HG02763 (cell line): ENCODE measurements around the gene CYP2W1.
"Not testable (repeated sequence)": the region's sequence is repeated elsewhere in the genome, so short reads cannot be mapped to it uniquely, and the experiment has no call there.

Source experiments
- ATAC-seq: cut with Tn5 transposase; IDR thresholded peaks from one replicate; pipeline ENCODE4 v1.9.1; 2021; ENCODE audit warnings: mild to moderate bottlenecking, moderate library complexity; ENCODE audit not compliant: unreplicated experiment

Gene CYP2W1

DNA sequence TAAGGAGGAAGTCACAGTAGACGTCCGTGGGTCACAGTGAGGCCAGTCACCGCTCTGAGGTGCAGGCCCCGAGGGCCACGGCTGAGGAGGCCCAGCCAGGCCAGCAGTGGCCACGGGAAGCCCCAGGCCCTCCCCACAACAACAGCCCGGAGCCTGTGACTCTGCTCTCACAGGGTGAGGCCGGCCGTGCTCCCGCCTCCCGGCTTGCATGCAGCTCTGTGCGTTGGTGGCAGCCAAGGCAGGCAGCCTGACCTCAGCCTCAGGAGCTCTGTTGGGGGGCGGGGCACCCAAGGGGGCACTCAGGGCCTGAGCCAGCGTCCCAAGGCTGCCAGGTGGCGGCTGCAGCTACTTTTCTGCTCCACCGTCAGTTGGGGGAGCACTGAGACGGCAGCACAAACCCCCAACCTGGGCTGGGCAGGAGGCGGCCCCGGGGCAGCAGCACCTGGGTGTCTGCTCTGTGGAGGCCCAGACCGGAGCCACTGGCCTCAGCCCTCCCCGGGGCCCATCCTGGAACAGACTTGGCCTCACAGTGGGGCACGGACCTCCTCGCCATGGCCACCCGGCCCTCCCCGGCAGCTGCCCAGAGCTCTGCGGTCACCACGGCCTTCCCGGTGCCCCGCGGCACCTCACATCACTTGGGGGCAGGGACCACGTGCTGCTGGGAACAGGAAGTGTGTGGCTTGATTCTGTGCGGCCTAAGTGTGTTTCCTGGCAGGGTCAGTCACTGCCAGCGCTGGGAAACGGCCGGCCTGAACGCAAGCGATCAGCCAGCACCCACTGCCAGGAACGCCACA lies 13.3 kb downstream of the CYP2W1 start:
- no peak for ATAC-seq

DNA sequence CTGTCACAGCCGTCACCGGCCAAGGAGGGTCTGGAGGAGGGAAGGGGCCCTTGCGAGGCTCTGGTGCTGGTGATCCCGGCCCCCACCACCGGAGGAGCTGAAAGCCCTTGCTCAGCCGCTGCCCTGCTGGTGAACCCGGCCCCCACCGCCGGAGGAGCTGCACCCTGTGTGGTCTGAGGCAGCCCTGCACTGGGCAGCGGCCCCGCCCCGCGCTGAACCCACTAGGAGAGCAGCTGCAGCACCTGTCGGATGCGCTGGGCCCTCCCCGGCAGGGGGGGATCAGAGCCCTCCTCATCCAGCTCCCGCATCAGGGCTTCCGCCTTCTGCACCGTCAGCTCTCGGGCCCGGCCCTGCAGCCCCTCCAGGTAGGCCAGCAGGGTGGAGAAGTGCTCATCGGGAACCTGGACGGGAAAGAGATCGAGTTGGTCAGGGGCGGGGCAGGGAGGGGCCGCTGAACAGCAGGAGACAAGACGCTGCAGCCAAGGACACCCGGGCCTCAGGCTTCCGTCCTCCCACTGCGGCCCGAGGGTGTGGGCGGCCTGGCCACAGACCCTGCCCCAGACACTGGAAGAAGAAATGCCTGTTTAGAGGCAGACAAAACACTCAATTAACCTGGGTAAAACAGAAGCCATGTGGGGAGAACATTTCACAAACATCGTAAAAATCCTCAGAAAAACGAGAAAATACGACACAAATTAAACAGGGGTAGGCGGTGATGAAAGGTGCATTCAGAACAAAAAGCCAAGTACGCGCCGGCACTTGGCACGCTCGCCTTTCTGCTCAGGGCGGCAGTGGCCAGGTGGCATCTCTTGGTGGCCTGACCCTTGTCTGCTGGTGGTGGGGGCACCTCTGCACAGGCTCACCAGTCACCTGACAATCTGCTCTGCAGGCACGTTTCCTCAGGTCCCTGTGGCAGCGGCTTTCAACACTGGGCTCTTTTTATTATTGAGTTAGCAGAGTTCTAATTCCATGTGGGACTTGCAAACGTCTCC lies 14.7 kb downstream of the CYP2W1 start:
- ATAC-seq: no peak

DNA sequence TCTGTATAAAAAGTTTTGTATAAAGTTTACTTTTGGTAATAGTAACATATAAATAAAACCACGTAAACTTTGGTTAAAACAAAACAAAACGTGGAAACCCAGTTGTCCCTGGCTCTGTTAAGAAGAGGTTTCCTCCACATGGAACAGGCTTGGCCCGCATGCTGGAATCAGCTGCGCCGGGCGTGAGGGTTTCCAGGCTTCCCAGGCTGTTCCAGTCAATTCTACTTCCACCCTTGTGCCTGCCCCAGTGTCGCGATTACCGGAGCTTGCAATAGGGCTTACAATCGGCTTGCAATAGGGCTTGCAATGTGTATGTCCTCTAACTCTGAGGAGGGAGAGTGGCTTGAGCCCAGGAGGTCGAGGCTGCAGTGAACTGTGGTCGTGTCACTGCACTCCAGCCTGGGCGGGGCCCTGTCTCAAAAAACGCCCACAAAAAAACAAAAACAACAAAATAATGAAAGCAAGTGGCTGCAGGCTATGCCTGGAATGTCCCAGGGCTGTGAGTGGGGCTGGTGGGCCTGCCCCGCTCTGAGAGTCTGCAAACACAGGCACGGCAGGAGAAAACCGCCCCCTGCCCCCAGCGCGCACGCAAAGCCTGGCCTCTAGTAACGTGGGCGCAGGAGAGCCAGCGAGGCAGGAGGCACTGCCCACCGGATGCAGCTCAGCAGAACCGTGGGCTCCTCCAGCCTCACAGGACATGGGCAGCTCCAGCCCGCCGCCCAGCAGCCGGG lies 16.3 kb downstream of the CYP2W1 start:
- ATAC-seq: no peak

DNA sequence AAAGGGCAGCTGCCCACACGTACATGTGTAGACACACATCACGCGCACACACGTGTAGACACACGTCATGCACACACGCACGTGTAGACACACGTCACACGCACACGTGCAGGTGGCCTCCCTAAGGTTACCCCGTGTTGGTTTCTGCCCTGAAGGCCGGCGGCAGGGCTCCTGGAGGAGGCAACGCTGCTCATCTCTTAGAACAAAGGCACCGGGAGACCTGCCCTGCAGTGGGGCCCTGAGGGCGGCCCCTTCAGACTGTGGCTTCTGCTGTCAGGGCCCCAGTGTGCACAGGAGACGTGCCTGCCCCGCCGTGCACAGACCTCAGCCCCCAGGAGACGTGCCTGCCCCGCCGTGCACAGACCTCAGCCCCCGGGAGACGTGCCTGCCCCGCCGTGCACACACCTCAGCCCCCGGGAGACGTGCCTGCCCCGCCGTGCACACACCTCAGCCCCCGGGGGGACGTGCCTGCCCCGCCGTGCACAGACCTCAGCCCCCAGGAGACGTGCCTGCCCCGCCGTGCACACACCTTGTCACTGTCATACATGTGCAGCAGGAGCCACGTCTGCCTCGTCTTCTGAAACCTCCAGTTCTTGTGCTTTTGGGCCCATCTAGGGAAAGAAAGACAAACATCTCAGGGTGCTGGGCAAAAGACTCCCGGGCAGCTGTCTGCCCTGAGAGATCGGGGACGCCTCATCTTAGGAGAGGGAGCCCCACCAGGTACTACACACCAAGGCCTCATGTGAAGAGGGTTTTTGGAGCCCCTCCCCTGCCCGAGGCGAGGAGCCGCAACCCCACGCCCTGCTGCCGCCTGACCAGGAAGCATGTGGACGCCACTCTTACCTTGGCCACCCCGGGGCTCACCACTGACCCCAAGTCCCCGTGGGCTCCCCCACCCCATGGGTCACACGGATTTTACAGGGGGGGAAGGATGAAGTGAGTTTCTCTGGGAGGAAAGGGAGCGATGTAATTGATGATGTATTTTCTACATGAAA lies 17.3 kb downstream of the CYP2W1 start:
- no peak for ATAC-seq

DNA sequence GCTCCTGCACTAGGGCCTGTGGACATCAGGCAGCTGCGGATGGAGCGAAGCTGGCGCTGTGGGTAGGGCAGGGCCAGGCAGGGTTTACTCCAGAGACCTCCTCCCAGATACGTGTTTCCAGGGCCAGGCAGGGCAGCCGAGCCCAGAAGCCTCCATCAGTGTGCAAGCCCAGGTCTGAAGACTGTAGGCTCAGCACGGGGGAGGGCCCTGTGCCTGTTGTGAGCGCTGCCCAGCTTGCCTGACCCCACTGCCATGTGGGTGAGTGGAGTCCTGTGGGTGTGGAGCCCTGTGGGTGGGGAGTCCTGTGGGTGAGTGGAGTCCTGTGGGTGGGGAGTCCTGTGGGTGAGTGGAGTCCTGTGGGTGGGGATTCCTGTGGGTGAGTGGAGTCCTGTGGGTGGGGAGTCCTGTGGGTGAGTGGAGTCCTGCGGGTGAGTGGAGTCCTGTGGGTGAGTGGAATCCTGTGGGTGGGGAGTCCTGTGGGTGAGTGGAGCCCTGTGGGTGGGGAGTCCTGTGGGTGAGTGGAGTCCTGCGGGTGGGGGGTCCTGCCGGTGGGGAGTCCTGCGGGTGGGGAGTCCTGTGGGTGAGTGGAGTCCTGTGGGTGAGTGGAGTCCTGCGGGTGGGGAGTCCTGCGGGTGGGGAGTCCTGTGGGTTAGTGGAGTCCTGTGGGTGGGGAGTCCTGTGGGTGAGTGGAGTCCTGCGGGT lies 18.2 kb downstream of the CYP2W1 start:
- ATAC-seq: not testable (repeated sequence)

DNA sequence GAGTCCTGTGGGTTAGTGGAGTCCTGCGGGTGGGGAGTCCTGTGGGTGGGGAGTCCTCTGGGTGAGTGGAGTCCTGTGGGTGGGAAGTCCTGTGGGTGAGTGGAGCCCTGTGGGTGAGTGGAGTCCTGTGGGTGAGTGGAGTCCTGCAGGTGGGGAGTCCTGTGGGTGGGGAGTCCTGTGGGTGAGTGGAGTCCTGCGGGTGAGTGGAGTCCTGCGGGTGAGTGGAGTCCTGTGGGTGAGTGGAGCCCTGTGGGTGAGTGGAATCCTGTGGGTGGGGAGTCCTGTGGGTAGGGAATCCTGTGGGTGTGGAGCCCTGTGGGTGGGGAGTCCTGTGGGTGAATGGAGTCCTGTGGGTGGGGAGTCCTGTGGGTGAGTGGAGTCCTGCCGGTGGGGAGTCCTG lies 19.0 kb downstream of the CYP2W1 start:
- ATAC-seq: not testable (repeated sequence)

DNA sequence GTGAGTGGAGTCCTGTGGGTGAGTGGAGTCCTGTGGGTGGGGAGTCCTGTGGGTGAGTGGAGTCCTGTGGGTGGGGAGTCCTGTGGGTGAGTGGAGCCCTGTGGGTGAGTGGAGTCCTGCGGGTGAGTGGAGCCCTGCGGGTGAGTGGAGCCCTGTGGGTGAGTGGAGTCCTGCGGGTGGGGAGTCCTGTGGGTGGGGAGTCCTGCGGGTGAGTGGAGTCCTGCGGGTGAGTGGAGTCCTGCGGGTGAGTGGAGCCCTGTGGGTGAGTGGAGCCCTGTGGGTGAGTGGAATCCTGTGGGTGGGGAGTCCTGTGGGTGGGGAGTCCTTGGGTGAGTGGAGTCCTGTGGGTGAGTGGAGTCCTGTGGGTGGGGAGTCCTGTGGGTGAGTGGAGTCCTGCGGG lies 19.5 kb downstream of the CYP2W1 start:
- ATAC-seq: not testable (repeated sequence)

DNA sequence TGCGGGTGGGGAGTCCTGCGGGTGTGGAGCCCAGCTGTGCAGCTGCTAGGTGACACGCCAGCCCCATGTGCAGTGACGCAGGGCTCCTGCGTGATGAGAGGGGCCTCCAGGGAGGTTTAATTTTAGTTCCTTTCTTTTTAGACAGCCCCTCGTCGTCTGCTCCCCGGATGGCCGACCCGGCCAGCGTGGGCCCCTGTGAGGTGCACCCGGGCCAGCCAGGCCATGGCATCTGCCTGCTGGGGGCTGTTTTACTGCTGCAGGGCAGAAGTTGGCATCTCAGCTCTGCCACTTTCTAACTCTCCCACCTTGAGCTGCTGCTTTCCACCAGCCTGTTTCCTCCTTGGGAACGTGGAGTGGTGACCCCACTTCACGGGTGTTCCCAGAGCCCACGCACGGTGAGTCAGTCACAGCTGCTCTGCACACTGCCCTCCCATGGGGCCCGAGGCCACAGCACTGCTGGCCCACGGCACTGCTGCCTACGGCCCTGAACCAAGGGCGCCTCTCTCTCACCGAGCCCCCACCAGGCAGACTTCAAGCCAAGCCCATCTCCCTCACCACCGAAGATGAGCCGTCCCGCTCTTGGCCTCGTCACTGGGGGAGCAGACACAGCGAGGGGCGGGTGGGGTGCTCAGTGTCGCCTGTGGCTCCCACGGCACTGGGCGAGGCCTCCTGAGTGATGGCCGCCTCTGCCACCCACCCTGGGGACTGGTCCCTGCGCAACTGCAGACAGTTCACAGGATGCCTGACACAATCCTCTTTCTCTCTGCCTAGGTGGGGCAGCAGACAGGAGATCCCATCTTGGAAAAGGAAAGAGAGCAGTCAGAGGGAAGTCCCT lies 21.3 kb downstream of the CYP2W1 start:
- ATAC-seq: no peak

DNA sequence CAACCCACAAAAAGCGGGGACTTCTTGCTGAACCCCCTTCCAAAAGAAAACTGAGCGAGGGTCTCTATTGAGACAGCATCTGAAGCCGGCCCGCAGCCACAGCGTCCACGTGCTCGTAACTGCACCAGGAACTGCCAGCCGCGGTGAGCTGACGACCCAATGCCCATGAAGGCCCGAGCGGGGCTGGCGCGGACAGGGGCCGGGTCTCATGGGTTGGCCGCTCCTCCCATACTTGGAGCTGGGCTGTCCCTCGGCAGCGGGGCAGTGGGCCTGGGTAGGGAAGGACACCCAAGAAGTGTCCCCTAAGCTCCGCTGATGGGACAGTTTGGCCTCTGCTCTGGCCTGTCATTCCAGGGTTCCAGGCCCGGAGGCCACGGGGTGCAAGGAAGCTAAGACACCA lies 22.3 kb downstream of the CYP2W1 start:
- ATAC-seq: no peak

DNA sequence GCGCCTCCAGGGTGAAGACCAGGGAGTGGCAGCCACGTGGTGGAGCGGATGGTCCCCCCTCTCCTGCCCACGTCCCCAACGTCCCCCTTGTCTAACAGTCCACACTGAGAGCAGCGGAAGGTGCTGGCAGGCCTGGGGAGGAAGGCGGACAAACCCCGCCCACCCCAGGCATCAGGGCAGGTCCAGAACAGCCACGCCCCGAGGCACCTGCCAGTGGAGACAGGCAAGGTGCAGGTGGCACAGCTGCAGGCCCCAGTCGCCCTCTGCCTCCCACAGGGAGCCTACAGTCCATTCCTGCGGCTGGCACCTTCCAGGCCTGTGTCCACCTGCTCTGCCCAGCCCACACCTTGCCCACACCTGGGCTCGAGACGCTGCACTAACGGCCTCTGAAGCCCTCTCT lies 24.9 kb downstream of the CYP2W1 start:
- no peak for ATAC-seq

DNA sequence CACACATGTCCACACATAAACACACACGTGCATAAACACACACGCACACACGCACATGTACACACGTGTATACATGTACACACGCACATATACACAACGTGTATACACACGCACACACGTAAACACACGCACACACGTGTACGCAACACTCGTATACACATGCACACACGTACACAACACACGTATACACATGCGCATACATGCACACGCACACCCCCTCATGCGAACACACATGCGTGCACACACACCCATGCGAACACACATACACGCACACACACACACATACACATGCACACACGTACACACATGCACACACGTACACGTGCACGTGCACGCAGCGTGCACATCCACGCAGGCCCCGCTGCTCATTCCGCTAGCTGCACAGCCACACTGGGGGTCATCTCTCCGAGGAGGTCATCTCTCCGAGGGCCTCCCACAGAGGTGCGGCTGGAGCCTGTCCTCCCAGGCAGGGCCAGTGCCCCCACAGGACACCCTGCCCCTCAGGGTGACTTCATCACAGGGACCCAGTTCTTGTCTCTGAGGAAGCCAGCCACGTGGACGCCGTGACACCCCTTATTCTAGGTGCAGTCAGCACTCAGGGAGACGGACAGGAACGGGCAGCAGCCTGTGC lies 25.9 kb downstream of the CYP2W1 start:
- no peak for ATAC-seq

DNA sequence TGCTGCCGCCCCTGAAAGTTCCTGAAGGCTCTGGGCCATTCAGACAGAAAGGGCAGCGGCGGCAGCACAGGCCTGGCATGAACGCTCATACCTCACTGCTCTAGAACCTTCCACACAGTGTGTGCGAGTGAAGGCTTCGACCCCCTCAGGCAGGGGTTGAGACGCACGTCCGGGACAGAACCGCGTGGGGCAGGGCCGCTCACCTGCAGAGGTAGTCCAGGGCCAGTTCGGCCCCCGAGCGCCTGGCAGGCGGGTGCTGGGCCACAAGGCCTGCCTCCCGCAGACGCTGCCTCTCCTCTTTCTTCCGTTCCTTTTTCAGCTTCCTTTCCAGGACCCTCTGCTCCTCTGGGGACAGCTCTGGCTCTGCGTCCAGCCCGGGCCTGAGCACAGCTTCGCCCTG lies 26.8 kb downstream of the CYP2W1 start:
- ATAC-seq: no peak

DNA sequence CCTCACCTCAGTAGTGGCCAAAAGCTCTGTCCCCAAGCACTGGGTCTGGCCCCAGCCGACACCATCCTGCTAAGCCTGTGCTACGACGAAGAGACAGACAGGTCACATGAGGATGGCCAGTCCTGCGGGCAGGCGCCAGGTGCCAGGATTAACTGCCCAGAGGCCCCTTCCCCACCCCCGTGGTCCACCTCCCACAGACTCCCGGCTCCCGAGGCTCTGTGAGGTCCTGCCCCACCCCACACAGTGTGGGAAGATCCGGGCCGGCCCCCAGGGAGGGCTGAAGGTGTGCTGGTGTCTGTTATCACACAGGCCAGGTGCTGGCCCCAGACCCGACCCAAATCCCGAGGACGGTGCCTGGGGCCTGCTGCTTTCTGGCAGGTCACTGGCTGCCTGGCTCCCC lies 27.2 kb downstream of the CYP2W1 start:
- ATAC-seq: no peak

DNA sequence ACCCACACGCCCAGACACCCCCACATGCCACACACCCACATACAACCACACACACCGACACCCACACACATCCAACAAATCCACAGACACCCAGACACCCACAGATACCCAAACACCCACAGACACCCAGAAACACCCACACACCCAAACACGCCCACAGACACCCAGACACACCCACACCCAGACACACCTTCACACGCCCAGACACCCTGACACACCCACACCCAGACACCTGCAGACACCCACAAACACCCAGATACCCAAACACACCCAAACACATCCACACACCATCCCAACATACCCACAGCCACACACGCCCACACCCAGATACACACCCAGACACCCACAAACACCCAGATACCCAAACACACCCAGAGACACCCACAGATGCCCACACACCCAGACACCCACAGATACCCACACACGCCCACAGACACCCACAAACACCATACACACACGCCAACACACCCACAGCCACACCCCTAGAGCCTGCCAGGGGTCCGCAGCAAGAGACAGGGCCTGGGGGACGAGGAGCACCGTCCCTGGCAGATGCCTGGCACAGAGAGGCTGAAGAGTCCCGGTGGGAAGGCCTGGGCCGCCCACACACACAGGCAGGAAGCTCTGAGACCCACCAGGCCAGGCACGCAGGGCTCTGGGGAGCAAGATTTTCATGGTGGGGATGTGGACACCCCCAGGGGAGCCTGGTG lies 28.5 kb downstream of the CYP2W1 start:
- no peak for ATAC-seq

DNA sequence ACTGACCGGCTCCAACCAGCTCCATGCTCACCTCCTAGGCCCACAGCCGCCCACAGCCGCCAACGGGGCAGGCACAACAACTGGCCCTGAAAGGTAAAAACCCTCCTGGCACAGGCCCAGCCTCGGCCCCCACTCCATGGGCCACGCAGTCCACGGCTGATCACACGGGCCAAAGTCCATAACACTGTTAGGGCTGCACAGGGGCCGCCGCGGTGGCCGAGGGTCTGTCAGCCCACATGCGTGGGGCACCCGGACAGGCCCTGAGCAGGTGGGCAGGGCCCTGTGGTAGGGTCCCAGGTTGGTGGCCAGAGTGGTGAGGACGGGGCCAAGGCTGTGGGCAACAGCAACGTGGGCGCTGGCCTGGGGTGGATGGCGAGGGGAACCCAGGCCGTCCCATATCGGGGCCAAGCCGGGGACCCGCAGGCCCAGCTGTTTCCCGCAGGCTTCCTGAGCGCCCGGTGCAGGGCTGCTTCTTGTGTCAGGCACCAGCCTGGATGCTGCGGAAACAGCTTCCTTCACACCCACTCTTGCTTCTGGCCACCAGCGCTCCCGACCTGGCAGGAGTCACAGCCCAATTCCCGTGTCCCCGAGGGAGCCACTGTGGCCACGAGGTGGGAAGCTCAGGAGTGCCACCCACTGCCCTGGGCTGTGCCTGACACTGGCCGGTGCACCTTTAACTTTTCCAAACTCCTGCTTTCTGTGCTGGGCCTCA lies 29.2 kb downstream of the CYP2W1 start:
- ATAC-seq: no peak

DNA sequence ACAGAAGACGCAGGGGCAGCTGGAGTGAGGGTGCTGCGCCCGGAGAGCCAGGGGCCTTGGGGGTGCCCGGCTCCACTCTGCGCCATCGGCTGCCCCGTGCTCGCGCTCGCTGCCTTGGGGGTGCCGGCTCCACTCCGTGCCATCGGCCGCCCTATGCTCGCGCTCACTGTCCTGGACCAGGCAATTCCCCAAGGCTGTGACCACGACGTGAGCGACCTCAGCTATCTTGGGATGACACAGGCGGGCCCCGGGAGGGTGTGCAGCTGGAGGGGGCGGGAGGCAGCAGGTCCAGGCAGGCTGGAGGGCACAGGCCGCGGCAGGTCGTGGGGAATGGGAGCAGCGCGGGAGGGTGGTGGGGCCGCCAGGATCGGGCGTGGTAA lies 29.7 kb downstream of the CYP2W1 start:
- no peak for ATAC-seq

DNA sequence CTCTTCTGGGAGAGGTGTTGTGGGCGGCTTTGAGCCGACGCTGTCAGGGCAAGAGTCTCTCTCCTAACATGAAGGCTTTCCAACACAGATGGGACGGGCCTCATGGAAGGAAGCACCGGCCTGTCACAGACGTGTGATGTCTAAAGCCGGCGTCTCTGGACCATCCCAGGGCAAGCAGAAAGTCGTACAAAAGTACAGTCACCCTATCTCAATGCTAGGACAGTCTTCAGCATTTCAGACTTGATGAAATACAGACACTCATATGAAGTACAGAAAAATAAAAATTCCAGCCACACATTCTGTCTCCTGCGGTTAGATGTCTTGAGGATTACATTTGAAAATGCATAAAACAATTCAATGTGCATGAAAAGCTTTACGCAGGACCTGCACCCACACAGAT lies 30.6 kb downstream of the CYP2W1 start:
- ATAC-seq: no peak
